ENCODE measurements around the gene KCNIP1. TPM values are rescaled to one million over a fixed set of nuclear protein-coding genes. Genes with fewer than 3 reads are reported as not detected.

The KCNIP1 gene
- total RNA-seq, 1 experiment from 2014 or later, result not detected

DNA sequence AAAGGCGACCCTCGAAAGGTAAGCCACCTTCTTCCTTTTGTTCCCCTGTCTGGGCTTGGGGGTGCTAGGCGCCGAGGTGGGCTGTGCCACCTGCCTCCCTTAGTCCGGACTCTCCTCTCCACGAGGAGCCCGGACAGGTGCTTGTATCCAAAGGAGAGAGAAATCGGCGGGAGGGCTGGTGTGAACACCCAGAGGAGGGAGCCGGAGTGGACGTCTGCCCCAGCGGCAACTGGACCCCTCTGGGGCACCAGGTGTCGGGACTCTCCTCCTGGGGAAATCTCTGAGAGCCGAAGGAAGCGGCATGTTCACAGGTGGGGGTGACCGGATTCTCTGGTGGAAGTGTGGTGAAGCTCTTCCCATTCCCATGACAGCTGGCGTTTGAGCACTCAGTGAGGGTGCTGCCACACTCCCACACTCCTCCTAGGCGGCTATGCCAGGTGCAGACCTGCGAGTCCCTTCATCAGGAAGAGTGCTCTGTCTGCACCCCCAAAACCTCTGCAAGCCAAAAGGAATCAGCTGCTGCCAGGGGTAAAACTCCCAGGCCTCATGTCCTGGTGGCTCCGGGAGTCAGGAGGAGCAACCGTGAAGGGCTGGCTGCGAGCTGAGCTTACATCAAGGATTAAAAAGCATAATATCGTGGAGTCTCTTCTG is 921 bp downstream of the KCNIP1 start:
- intact Hi-C loops (cut with micrococcal nuclease), result no loop called here
- no peak overlapping the region for H3K4me2 ChIP-seq (ENCODE audit: low read length)
- no TSS peak for BruUV-seq (replicated peaks)

DNA sequence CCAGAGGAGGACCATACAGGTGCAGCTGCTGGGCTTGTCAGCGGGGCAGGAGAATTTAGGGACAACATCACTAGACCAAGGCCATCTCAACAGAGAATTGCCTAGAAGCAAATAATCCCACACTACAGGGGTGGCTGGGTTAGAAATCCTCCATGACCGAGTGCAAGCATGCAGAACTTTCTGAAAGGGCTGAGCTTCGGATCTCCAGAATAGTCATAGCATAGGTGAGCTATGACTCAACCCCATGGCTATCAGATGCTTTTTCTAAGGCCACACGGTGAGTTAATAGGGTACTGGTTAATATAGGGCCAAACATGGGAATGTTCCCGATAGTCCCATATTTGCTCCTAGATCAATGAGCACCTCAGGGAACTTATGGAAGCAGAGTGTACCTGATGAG is 4.2 kb downstream of the KCNIP1 start:
- no peak for TF ChIP-seq EZH2 (IDR thresholded peaks at IDR 0.05; ENCODE audit: low read length, unreplicated experiment)
- TF ChIP-seq, protein P1, sequence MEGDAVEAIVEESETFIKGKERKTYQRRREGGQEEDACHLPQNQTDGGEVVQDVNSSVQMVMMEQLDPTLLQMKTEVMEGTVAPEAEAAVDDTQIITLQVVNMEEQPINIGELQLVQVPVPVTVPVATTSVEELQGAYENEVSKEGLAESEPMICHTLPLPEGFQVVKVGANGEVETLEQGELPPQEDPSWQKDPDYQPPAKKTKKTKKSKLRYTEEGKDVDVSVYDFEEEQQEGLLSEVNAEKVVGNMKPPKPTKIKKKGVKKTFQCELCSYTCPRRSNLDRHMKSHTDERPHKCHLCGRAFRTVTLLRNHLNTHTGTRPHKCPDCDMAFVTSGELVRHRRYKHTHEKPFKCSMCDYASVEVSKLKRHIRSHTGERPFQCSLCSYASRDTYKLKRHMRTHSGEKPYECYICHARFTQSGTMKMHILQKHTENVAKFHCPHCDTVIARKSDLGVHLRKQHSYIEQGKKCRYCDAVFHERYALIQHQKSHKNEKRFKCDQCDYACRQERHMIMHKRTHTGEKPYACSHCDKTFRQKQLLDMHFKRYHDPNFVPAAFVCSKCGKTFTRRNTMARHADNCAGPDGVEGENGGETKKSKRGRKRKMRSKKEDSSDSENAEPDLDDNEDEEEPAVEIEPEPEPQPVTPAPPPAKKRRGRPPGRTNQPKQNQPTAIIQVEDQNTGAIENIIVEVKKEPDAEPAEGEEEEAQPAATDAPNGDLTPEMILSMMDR (conservative IDR thresholded peaks at IDR 0.05; ENCODE audit: low read depth, low read length), result no peak
- TF ChIP-seq EZH2phosphoT487 (IDR thresholded peaks at IDR 0.05; ENCODE audit: borderline replicate concordance, low read length), result no peak
- Histone ChIP-seq H2AFZ (ENCODE audit: low read length) (no peak overlapping the region), H3K79me2 (ENCODE audit: low read length) (no peaks in the 10 kb centered on the region), H3K9me3 (ENCODE audit: low read length) (no peaks in the 10 kb centered on the region), H3K27me3 (ENCODE audit: low read length) (peaks cover 21% of the 10 kb centered on the region), H3K36me3 (ENCODE audit: low read depth, low read length) (no peaks in the 10 kb centered on the region), H3K4me1 (ENCODE audit: insufficient read depth, low read length) (no peaks in the 10 kb centered on the region), H3K27ac (ENCODE audit: low read length) (no peak overlapping the region), H3K9me2 (replicated peaks; ENCODE audit: low read length) (no peaks in the 10 kb centered on the region), H4K20me1 (ENCODE audit: low read length) (no peaks in the 10 kb centered on the region), H3K9ac (ENCODE audit: low read length) (no peak overlapping the region), H3K4me2 (ENCODE audit: low read length) (no peak overlapping the region), H3F3A (ENCODE audit: low read length, unreplicated experiment) (no peaks in the 10 kb centered on the region), H3K4me3 (ENCODE audit: low read length) (no peak overlapping the region)
- DNase-seq (no peak), ATAC-seq (no peak)
- intact Hi-C loops (cut with micrococcal nuclease), result no loop called here
- BruUV-seq (replicated peaks), result no TSS peak
- ChIA-PET CTCF (no interaction called here), POLR2A (ENCODE audit: unreplicated experiment) (no interaction called here)

More for the DNA sequence above, 921 bp downstream of the KCNIP1 start:
- H3K79me2 ChIP-seq (ENCODE audit: low read length), result no peaks in the 10 kb centered on the region
- ATAC-seq (no peak), DNase-seq (no peak)
- H3K9me2 ChIP-seq (replicated peaks; ENCODE audit: low read length), result no peaks in the 10 kb centered on the region
- H3K27me3 ChIP-seq (ENCODE audit: low read length), result peaks cover 21% of the 10 kb centered on the region
- H4K20me1 ChIP-seq (ENCODE audit: low read length), result no peaks in the 10 kb centered on the region
- no peaks in the 10 kb centered on the region for H3K4me1 ChIP-seq (ENCODE audit: insufficient read depth, low read length)
- H2AFZ ChIP-seq (ENCODE audit: low read length), result no peak overlapping the region
- TF ChIP-seq EZH2 (IDR thresholded peaks at IDR 0.05; ENCODE audit: low read length, unreplicated experiment) (no peak), EZH2phosphoT487 (IDR thresholded peaks at IDR 0.05; ENCODE audit: borderline replicate concordance, low read length) (no peak)
- TF ChIP-seq, protein P1 (conservative IDR thresholded peaks at IDR 0.05; ENCODE audit: low read depth, low read length), result no peak
- H3K36me3 ChIP-seq (ENCODE audit: low read depth, low read length), result no peaks in the 10 kb centered on the region
- no peaks in the 10 kb centered on the region for H3K9me3 ChIP-seq (ENCODE audit: low read length)
- no peaks in the 10 kb centered on the region for H3F3A ChIP-seq (ENCODE audit: low read length, unreplicated experiment)
- ChIA-PET CTCF (no interaction called here), POLR2A (ENCODE audit: unreplicated experiment) (no interaction called here)
- H3K27ac ChIP-seq (ENCODE audit: low read length), result no peak overlapping the region
- no peak overlapping the region for H3K4me3 ChIP-seq (ENCODE audit: low read length)
- H3K9ac ChIP-seq (ENCODE audit: low read length), result no peak overlapping the region

DNA sequence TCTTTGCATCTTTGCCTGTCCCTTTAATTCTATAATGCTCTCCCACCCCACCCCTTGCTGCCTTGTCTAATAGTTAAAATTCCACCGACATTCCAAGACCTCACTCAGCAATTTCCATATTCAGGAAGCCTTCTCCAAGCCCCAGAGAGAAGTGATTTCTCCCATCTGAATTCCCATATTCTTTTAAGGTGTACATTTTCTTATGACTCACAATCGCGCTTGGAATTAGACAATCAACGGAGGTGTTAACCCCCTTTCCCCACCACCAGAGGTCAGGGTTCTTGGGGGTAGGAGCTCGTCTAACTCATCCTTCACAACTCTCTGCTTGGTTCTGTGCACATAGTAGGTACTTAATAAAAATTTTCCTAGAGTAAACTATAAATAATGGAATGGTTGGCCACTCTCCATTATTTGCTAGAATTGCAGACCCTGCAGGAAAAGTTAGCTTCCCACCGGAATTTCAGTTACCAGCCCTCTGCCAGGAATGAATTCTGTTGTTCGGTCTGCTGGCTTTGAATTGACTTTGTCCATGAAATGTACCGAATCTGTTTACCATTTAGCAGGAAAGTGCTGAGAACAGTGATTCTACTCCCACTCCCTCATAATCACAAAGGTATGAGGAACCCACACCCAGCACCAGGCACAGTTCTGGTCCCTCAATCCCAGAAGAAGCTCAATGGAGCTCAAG is 5.0 kb downstream of the KCNIP1 start:
- Histone ChIP-seq H3K9me3 (ENCODE audit: low read length) (no peaks in the 10 kb centered on the region), H2AFZ (ENCODE audit: low read length) (no peak overlapping the region), H3K9me2 (replicated peaks; ENCODE audit: low read length) (no peaks in the 10 kb centered on the region), H3K36me3 (ENCODE audit: low read depth, low read length) (no peaks in the 10 kb centered on the region), H3K4me3 (ENCODE audit: low read length) (no peak overlapping the region), H3K79me2 (ENCODE audit: low read length) (no peaks in the 10 kb centered on the region), H4K20me1 (ENCODE audit: low read length) (no peaks in the 10 kb centered on the region), H3K27ac (ENCODE audit: low read length) (no peak overlapping the region), H3K9ac (ENCODE audit: low read length) (no peak overlapping the region), H3F3A (ENCODE audit: low read length, unreplicated experiment) (no peaks in the 10 kb centered on the region), H3K4me1 (ENCODE audit: insufficient read depth, low read length) (no peaks in the 10 kb centered on the region), H3K27me3 (ENCODE audit: low read length) (peaks cover 21% of the 10 kb centered on the region), H3K4me2 (ENCODE audit: low read length) (no peak overlapping the region)
- intact Hi-C loops (cut with micrococcal nuclease), result no loop called here
- no peak for ATAC-seq
- CTCF ChIA-PET, result no interaction called here
- BruUV-seq (replicated peaks), result no TSS peak
- DNase-seq, result no peak
- POLR2A ChIA-PET (ENCODE audit: unreplicated experiment), result no interaction called here
- TF ChIP-seq, protein P1 (conservative IDR thresholded peaks at IDR 0.05; ENCODE audit: low read depth, low read length), result no peak
- TF ChIP-seq EZH2 (IDR thresholded peaks at IDR 0.05; ENCODE audit: low read length, unreplicated experiment) (no peak), EZH2phosphoT487 (IDR thresholded peaks at IDR 0.05; ENCODE audit: borderline replicate concordance, low read length) (no peak)

Data from PC-3 (cell line).